ENCODE results near the gene OR6K2.

Gene OR6K2

GRCh38 chr1:158674302-158674701 lies 26.1 kb downstream of the OR6K2 start:
- in situ Hi-C loops (cut with MboI; ENCODE audit: low sequenced_read_pairs, unreplicated experiment), result no loop called here
- DNase-seq (ENCODE audit: low spot score), result no peak
- TF ChIP-seq, protein P1, sequence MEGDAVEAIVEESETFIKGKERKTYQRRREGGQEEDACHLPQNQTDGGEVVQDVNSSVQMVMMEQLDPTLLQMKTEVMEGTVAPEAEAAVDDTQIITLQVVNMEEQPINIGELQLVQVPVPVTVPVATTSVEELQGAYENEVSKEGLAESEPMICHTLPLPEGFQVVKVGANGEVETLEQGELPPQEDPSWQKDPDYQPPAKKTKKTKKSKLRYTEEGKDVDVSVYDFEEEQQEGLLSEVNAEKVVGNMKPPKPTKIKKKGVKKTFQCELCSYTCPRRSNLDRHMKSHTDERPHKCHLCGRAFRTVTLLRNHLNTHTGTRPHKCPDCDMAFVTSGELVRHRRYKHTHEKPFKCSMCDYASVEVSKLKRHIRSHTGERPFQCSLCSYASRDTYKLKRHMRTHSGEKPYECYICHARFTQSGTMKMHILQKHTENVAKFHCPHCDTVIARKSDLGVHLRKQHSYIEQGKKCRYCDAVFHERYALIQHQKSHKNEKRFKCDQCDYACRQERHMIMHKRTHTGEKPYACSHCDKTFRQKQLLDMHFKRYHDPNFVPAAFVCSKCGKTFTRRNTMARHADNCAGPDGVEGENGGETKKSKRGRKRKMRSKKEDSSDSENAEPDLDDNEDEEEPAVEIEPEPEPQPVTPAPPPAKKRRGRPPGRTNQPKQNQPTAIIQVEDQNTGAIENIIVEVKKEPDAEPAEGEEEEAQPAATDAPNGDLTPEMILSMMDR (IDR thresholded peaks at IDR 0.05; ENCODE audit: borderline replicate concordance, control extremely low read depth, extremely low read depth, insufficient read depth, missing control alignments), result no peak

- DNase-seq (ENCODE audit: low spot score), result no peak
- TF ChIP-seq, protein P1 (IDR thresholded peaks at IDR 0.05; ENCODE audit: borderline replicate concordance, control extremely low read depth, extremely low read depth, insufficient read depth, missing control alignments), result no peak
- in situ Hi-C loops (cut with MboI; ENCODE audit: low sequenced_read_pairs, unreplicated experiment), result no loop called here
Observed at GRCh38 chr1:158666037-158666436, 34.4 kb downstream of the OR6K2 start.

DNA sequence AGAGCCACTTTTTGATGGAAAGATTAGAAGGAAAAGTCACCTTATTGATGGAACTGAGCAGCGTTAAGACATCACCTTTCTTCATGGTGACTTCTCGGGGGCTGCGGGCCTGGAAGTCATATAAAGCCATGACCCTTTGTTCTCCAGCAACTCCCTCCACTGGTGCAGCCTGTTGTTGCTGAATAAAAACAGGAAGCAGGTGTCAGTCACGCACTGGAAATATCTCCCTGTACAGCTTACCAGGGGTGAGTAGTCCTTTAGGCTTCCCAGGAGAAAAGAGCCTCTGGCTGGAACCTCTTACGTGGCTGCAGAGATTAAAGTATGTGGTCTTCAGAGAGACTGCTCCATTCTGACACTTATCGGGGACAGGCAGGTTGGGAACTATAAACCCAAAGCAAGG lies 45.9 kb downstream of the OR6K2 start:
- TF ChIP-seq, protein P1 (IDR thresholded peaks at IDR 0.05; ENCODE audit: borderline replicate concordance, control extremely low read depth, extremely low read depth, insufficient read depth, missing control alignments), result no peak
- in situ Hi-C loops (cut with MboI; ENCODE audit: low sequenced_read_pairs, unreplicated experiment), result no loop called here
- DNase-seq (ENCODE audit: low spot score), result no peak

DNA sequence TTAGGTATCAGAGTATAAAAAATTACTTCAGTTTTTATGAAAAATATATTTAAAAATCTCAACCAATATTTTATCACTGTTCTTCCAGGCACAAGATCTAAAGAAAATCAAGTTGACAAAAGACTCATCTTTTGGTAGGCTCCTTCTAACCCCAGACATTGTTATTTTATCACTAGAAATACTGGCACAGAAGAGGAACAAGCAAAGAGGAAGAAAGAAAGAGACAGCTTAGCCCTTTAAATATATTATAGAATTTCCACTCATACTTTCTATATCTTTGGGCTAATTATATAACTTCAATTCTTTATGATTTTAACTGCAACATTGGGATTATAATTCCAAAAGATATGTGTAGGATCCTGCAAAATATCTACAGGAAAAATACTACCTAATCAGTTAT lies 46.4 kb downstream of the OR6K2 start:
- in situ Hi-C loops (cut with MboI; ENCODE audit: low sequenced_read_pairs, unreplicated experiment), result no loop called here
- TF ChIP-seq, protein P1 (IDR thresholded peaks at IDR 0.05; ENCODE audit: borderline replicate concordance, control extremely low read depth, extremely low read depth, insufficient read depth, missing control alignments), result no peak
- no peak for DNase-seq (ENCODE audit: low spot score)

DNA sequence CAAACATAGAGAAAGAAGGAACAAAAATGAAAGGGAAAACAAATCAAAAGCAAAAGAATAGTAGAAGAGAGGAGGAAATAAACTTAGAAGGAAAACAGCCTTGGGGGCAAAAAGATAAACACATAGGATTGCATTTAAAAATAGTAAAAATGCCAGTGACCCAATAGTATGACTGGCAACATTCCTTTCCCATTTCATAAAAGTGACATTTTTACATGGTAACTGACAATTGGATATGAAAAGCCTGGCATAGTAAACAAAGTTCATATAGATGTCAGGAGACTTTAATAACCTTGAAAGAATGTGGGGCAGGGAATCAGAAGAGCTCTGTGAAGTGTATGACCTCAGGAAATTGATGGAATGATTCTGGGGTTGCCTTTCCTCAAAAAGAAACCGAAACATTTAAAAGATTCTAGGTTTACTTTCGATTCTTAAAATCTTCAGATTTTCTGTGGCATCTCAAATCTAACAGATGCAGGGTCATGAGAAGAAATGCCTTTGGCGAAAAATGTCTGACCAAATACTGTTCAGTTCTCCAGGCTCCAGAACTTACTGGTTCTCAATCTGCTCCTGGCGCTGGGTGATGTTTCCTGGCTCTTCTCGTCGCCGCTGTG lies 47.6 kb downstream of the OR6K2 start:
- DNase-seq (ENCODE audit: low spot score), result no peak
- in situ Hi-C loops (cut with MboI; ENCODE audit: low sequenced_read_pairs, unreplicated experiment), result no loop called here
- TF ChIP-seq, protein P1 (IDR thresholded peaks at IDR 0.05; ENCODE audit: borderline replicate concordance, control extremely low read depth, extremely low read depth, insufficient read depth, missing control alignments), result no peak

Measured in GM13976 (cell line).